Parietal lobe (tissue), 1 donor: ENCODE results near the gene TMC5. TPM values are rescaled to one million over a fixed set of nuclear protein-coding genes. Genes with fewer than 3 reads are reported as not detected.

ENCODE experiments used
- total RNA-seq: library from RNA; depleted of rRNA; stranded (reverse); fragments of >200 nt; gene quantifications from one replicate; pipeline ENCODE4 v1.2.3, GENCODE V29; 2014

Gene TMC5, protein sequence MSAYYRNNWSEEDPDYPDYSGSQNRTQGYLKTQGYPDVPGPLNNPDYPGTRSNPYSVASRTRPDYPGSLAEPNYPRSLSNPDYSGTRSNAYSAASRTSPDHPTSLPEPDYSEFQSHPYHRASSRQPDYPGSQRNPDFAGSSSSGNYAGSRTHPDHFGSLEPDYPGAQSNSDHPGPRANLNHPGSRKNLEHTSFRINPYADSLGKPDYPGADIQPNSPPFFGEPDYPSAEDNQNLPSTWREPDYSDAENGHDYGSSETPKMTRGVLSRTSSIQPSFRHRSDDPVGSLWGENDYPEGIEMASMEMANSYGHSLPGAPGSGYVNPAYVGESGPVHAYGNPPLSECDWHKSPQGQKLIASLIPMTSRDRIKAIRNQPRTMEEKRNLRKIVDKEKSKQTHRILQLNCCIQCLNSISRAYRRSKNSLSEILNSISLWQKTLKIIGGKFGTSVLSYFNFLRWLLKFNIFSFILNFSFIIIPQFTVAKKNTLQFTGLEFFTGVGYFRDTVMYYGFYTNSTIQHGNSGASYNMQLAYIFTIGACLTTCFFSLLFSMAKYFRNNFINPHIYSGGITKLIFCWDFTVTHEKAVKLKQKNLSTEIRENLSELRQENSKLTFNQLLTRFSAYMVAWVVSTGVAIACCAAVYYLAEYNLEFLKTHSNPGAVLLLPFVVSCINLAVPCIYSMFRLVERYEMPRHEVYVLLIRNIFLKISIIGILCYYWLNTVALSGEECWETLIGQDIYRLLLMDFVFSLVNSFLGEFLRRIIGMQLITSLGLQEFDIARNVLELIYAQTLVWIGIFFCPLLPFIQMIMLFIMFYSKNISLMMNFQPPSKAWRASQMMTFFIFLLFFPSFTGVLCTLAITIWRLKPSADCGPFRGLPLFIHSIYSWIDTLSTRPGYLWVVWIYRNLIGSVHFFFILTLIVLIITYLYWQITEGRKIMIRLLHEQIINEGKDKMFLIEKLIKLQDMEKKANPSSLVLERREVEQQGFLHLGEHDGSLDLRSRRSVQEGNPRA
- total RNA-seq, result 0.31 TPM

DNA sequence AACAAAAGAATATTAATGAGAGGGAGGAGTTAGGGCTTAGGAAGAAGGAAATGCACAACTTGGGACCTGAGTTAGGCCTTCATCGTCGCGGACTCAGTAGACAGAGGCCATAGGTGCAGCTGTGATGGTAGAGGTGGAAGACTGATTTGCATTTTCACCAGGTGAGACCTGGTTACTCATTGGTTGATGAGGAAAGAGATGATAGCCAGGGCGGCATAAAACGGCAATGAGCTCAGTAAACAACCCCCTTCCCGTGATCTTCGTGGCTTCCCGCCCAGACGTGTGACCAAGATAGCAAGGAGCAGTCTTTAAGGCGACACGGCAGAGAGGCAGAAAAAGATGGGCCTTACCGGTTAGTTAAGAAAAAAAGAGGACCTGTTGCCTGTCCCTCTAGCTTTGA is at the start of gene TMC5:
Gene TMC5, plus strand, starts transcription at position 244 of the 400 bp plus-strand sequence. CDS start 22,156 bp downstream, outside the sequence.

GRCh38 chr16:19521471-19522396 is 104.1 kb downstream of the TMC5 start, which contains the start of gene GDE1:
Gene GDE1 (minus strand): TSS chr16:19522098. CDS start chr16:19521964, 134 bp downstream.

GRCh38 chr16:19523559-19524355 is 106.1 kb downstream of the TMC5 start, which contains the start of gene CCP110:
Gene CCP110 (plus strand): TSS chr16:19523942. CDS start chr16:19527882, 3,940 bp downstream.

Other genes starting within 250 kb of the TMC5 start
- 16.9 TPM for gene SYT17, start 249.6 kb upstream of the TMC5 start, total RNA-seq
- gene CLEC19A, start 132.2 kb upstream of the TMC5 start, total RNA-seq, result 0.31 TPM
- gene GDE1, start 104.2 kb downstream of the TMC5 start, total RNA-seq, result 37.6 TPM
- 100 TPM for gene CCP110, start 106.1 kb downstream of the TMC5 start, total RNA-seq
- gene VPS35L, start 137.8 kb downstream of the TMC5 start, total RNA-seq, result 54.5 TPM